ENCODE measurements around the gene ALKBH6. TPM values are rescaled to one million over a fixed set of nuclear protein-coding genes. Genes with fewer than 3 reads are reported as not detected.

The ALKBH6 gene
- total and polyA plus RNA-seq, 9 of the 15 experiments (the other 6 are each of a cell fraction or from before 2014, with no cell fraction given), result 0.67 to 62.0 (median 34.5) TPM

GRCh38 chr19:36054733-36055686 lies 41.0 kb upstream of the ALKBH6 start, which contains the start of gene WDR62 (continued):
- TF ChIP-seq BCLAF1 (IDR thresholded peaks at IDR 0.05; ENCODE audit: borderline replicate concordance in 1 of 2, control insufficient read depth in 1 of 2, low read depth in 2 of 2, low read length in 1 of 2), result no peak
- TF ChIP-seq GTF2E2 (tag; IDR thresholded peaks at IDR 0.05), result peak; percentile 59; the same call in 1 of the 2 replicates
- TF ChIP-seq XRCC4 (IDR thresholded peaks at IDR 0.05; ENCODE audit: extremely low read depth, insufficient read depth, insufficient read length), result no peak
- 0 out of 2 replicates have a peak, but pooled peaks have one; percentile 26 for TF ChIP-seq SAFB (IDR thresholded peaks at IDR 0.05; ENCODE audit: borderline replicate concordance, low read depth, low read length)
- TF ChIP-seq HNRNPH1 (optimal IDR thresholded peaks at IDR 0.05; ENCODE audit: low read depth, low read length), result no peak
- no peak for TF ChIP-seq HOXB6 (CRISPR knock-in tag; IDR thresholded peaks at IDR 0.05; ENCODE audit: borderline replicate concordance)
- no peak for TF ChIP-seq ZNF280A (IDR thresholded peaks at IDR 0.05; ENCODE audit: low read depth, partially characterized antibody)
- TF ChIP-seq ETV5 (CRISPR knock-in tag; IDR thresholded peaks at IDR 0.05; ENCODE audit: low read depth), result peak; percentile 66
- TF ChIP-seq REST (IDR thresholded peaks at IDR 0.05; ENCODE audit: borderline replicate concordance), result no peak
- TF ChIP-seq REST (CRISPR knock-in tag; IDR thresholded peaks at IDR 0.05; ENCODE audit: low read depth), result peak; percentile 41; the same call in 1 of the 2 replicates
- TF ChIP-seq TBL1XR1 (IDR thresholded peaks at IDR 0.05; ENCODE audit: low read length in 2 of 2), result no peak
- no peak for TF ChIP-seq DLX4 (CRISPR knock-in tag; IDR thresholded peaks at IDR 0.05)

All from K562 (cell line).